Activated CD4-positive, alpha-beta memory T cell treated with anti-CD3 and anti-CD28 coated beads, Interleukin-2, amount 10 ng/mL, durations not matched to agents 7 days and 5 days (primary cell): ENCODE measurements around the gene MOB4. TPM values are rescaled to one million over a fixed set of nuclear protein-coding genes. Genes with fewer than 3 reads are reported as not detected.
"Not testable (repeated sequence)": the region's sequence is repeated elsewhere in the genome, so short reads cannot be mapped to it uniquely, and the experiment has no call there.

ENCODE experiments used
- CTCF ChIA-PET: fragments of 350-600 bp; sonication (Branson Sonifier 250); formaldehyde crosslinking; loops from one replicate; lab custom pipeline; 2021; ENCODE audit warnings: antibody characterized with exemption, inconsistent platforms; lab: Charles Lee
- POLR2A ChIA-PET: fragments of 350-600 bp; sonication (Branson Sonifier 250); formaldehyde crosslinking; loops from one replicate; lab custom pipeline; 2021; ENCODE audit warnings: antibody characterized with exemption; lab: Charles Lee
- DNase-seq: peaks from one replicate; pipeline ENCODE4 v3.0.0-alpha.2; 2020
- H3K27ac Mint-ChIP-seq: one replicate; pipeline ENCODE4 v1.8.0; 2021; ENCODE audit warnings: mild to moderate bottlenecking, mixed read lengths
- H3K27me3 Mint-ChIP-seq: one replicate; pipeline ENCODE4 v1.8.0; 2021; ENCODE audit warnings: mixed read lengths
- H3K36me3 Mint-ChIP-seq: one replicate; pipeline ENCODE4 v1.8.0; 2021; ENCODE audit warnings: low read depth, mixed read lengths
- H3K4me1 Mint-ChIP-seq: one replicate; pipeline ENCODE4 v1.8.0; 2021; ENCODE audit warnings: mixed read lengths
- H3K4me3 Mint-ChIP-seq: one replicate; pipeline ENCODE4 v1.8.0; 2021; ENCODE audit warnings: mild to moderate bottlenecking, mixed read lengths
- H3K9me3 Mint-ChIP-seq: one replicate; pipeline ENCODE4 v1.8.0; 2021; ENCODE audit warnings: mixed read lengths
- total RNA-seq, 2 experiments: library from RNA; stranded (reverse); gene quantifications; one replicate each; pipeline ENCODE4 v1.2.3, GENCODE V29; 2021

MOB4 gene
- total RNA-seq, 2 experiments from 2014 or later, result 23.5 to 24.8 TPM

- ChIA-PET CTCF (no interaction called here), POLR2A (no interaction called here)
Measured at GRCh38 chr2:197571627-197572271, 55.9 kb downstream of the MOB4 start.

GRCh38 chr2:197573608-197574007 is 57.7 kb downstream of the MOB4 start:
- CTCF ChIA-PET, result no interaction called here
- H3K27ac Mint-ChIP-seq, result no peak overlapping the region

More at GRCh38 chr2:197571627-197572271, 55.9 kb downstream of the MOB4 start:
- H3K36me3 Mint-ChIP-seq, result peaks cover 29% of the 10 kb centered on the region
- peaks cover 18% of the 10 kb centered on the region for H3K9me3 Mint-ChIP-seq
- H3K4me1 Mint-ChIP-seq, result no peaks in the 10 kb centered on the region
- H3K4me3 Mint-ChIP-seq, result no peak overlapping the region
- DNase-seq, result no peak
- no peaks in the 10 kb centered on the region for H3K27me3 Mint-ChIP-seq
- no peak overlapping the region for H3K27ac Mint-ChIP-seq

DNA sequence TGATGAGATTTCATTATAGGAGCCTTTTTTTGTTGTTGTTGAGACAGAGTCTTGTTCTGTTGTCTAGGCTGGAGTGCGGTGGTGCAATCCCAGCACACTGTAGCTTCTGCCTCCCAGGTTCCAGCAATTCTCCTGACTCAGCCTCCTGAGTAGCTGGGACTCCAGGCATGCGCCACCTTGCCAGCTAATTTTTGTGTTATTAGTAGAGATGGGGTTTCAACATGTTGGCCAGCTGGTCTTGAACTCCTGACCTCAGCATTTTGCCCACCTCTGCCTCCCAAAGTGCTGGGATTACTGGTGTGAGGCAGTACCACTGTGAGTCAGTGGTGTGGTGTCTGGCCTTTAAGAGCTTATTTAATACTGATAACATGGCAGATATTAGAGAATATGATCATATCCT is 60.1 kb downstream of the MOB4 start:
- Mint-ChIP-seq H3K27ac (no peak overlapping the region), H3K9me3 (peaks cover 18% of the 10 kb centered on the region), H3K27me3 (no peaks in the 10 kb centered on the region), H3K4me3 (no peak overlapping the region), H3K4me1 (no peaks in the 10 kb centered on the region), H3K36me3 (peaks cover 23% of the 10 kb centered on the region)
- ChIA-PET CTCF (interaction anchor here (1.7 kb wide), 1 partner anchor 130 kb away, joined by 3 read pairs; no protein-coding TSS in a partner anchor), POLR2A (interaction anchor here (1.4 kb wide), 1 partner anchor 130 kb away, joined by 4 read pairs; no protein-coding TSS in a partner anchor)
- no peak for DNase-seq

More at GRCh38 chr2:197573608-197574007, 57.7 kb downstream of the MOB4 start:
- Mint-ChIP-seq H3K36me3 (peaks cover 25% of the 10 kb centered on the region), H3K9me3 (peaks cover 18% of the 10 kb centered on the region), H3K27me3 (no peaks in the 10 kb centered on the region), H3K4me3 (no peak overlapping the region), H3K4me1 (no peaks in the 10 kb centered on the region)
- DNase-seq, result no peak
- POLR2A ChIA-PET, result no interaction called here

GRCh38 chr2:197576631-197577030 is 60.8 kb downstream of the MOB4 start:
- ChIA-PET POLR2A (interaction anchor here (1.3 to 1.4 kb wide), 2 partner anchors 60 to 130 kb away, joined by 3 to 4 read pairs; no protein-coding TSS in a partner anchor), CTCF (interaction anchor here (1.7 kb wide), 1 partner anchor 130 kb away, joined by 3 read pairs; no protein-coding TSS in a partner anchor)
- no peak for DNase-seq
- Mint-ChIP-seq H3K9me3 (peaks cover 18% of the 10 kb centered on the region), H3K36me3 (peaks cover 22% of the 10 kb centered on the region), H3K27ac (no peak overlapping the region), H3K4me1 (no peaks in the 10 kb centered on the region), H3K4me3 (no peak overlapping the region), H3K27me3 (no peaks in the 10 kb centered on the region)

DNA sequence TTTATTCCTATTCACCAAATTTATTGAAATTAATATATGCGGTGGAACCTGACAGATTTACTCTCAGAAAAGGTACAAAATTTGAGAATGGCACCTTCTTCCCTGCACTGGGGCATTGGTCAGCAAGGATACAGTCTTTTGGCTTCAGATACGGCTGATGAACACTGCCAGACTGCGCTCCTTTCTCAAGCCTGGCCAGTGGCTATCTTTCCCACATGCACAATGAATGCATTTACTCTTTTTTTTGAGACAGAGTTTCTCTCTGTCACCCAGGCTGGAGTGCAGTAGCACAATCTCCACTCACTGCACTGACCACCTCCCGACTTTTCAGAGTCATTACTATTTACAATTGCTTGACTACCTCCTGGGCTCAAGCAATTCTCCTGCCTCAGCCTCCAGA is 61.6 kb downstream of the MOB4 start:
- Mint-ChIP-seq H3K4me1 (no peaks in the 10 kb centered on the region), H3K27ac (no peak overlapping the region), H3K4me3 (no peak overlapping the region), H3K9me3 (peaks cover 12% of the 10 kb centered on the region), H3K27me3 (no peaks in the 10 kb centered on the region), H3K36me3 (peaks cover 14% of the 10 kb centered on the region)
- no peak for DNase-seq
- CTCF ChIA-PET, result no interaction called here
- POLR2A ChIA-PET, result interaction anchor here (1.3 kb wide), 1 partner anchor 61 kb away, joined by 3 read pairs; no protein-coding TSS in a partner anchor

- DNase-seq, H3K27ac Mint-ChIP-seq, H3K9me3 Mint-ChIP-seq, H3K27me3 Mint-ChIP-seq, H3K36me3 Mint-ChIP-seq, POLR2A ChIA-PET, H3K4me3 Mint-ChIP-seq, CTCF ChIA-PET, H3K4me1 Mint-ChIP-seq: not testable (repeated sequence)
Measured at GRCh38 chr2:197578294-197578693, 62.4 kb downstream of the MOB4 start.

DNA sequence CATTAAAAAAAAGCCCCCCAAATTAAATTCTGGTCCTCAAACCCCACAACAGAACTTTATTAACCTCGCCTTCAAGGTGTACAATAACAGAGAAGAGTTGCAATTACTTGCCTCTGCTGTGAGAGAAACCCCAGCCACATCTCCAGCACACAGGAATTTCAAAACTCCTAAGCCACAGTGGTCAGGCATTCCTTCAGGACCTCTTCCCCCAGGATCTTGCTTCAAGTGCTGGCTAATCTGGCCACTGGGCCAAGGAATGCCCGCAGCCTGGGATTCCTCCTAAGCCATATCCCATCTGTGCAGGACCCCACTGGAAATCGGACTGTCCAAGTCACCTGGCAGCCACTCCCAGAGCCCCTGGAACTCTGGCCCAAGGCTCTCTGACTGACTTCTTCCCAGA is 64.3 kb downstream of the MOB4 start:
- H3K4me1 Mint-ChIP-seq, POLR2A ChIA-PET, H3K27ac Mint-ChIP-seq, H3K27me3 Mint-ChIP-seq, H3K36me3 Mint-ChIP-seq, CTCF ChIA-PET, DNase-seq, H3K4me3 Mint-ChIP-seq, H3K9me3 Mint-ChIP-seq: not testable (repeated sequence)

- H3K9me3 Mint-ChIP-seq, H3K27me3 Mint-ChIP-seq, CTCF ChIA-PET, H3K4me3 Mint-ChIP-seq, DNase-seq, POLR2A ChIA-PET, H3K4me1 Mint-ChIP-seq, H3K27ac Mint-ChIP-seq, H3K36me3 Mint-ChIP-seq: not testable (repeated sequence)
Measured at GRCh38 chr2:197587255-197587654, 71.4 kb downstream of the MOB4 start.

DNA sequence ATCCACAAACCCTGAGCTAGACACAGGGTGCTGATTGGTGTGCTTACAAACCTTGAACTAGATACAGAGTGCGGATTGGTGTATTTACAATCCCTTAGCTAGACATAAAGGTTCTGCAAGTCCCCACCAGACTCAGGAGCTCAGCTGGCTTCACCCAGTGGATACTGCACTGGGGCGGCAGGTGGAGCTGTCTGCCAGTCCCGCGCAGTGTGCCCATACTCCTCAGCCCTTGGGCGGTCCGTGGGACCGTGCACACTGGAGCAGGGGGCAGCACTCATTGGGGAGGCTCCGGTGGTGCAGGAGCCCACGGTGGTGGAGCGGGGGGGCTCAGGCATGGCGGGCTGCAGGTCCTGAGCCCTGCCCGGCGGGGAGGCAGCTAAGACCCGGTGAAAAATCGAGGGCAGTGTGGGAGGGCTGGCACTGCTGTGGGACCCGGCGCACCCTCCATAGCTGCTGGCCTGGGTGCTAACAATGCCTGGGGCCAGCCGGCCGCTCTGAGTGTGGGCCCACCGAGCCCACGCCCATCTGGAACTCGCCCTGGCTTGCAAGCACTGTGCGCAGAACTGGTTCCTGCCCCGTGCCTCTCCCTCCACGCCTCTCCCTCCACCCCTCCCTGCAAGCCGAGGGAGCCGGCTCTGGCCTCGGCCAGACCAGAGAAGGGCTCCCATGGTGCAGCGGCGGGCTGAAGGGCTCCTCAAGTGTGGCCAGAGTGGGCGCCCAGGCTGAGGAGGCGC is 75.6 kb downstream of the MOB4 start:
- ChIA-PET POLR2A (no interaction called here), CTCF (no interaction called here)

GRCh38 chr2:197596766-197597165 is 80.9 kb downstream of the MOB4 start:
- POLR2A ChIA-PET, result no interaction called here
- no peaks in the 10 kb centered on the region for H3K9me3 Mint-ChIP-seq
- CTCF ChIA-PET, result no interaction called here
- no peak overlapping the region for H3K4me3 Mint-ChIP-seq
- no peaks in the 10 kb centered on the region for H3K4me1 Mint-ChIP-seq
- DNase-seq, result no peak
- no peaks in the 10 kb centered on the region for H3K36me3 Mint-ChIP-seq
- H3K27ac Mint-ChIP-seq, result no peak overlapping the region
- H3K27me3 Mint-ChIP-seq, result peaks cover 32% of the 10 kb centered on the region

More for the DNA sequence above, 75.6 kb downstream of the MOB4 start:
- no peaks in the 10 kb centered on the region for H3K9me3 Mint-ChIP-seq
- no peak overlapping the region for H3K4me3 Mint-ChIP-seq
- DNase-seq, result no peak
- H3K36me3 Mint-ChIP-seq, result no peaks in the 10 kb centered on the region
- H3K4me1 Mint-ChIP-seq, result no peaks in the 10 kb centered on the region
- H3K27ac Mint-ChIP-seq, result no peak overlapping the region
- H3K27me3 Mint-ChIP-seq, result peaks cover 15% of the 10 kb centered on the region

GRCh38 chr2:197597166-197597565 is 81.3 kb downstream of the MOB4 start:
- H3K9me3 Mint-ChIP-seq, result no peaks in the 10 kb centered on the region
- ChIA-PET CTCF (no interaction called here), POLR2A (no interaction called here)
- no peak overlapping the region for H3K4me3 Mint-ChIP-seq
- H3K27ac Mint-ChIP-seq, result no peak overlapping the region
- DNase-seq, result no peak
- no peaks in the 10 kb centered on the region for H3K4me1 Mint-ChIP-seq
- peaks cover 32% of the 10 kb centered on the region for H3K27me3 Mint-ChIP-seq
- H3K36me3 Mint-ChIP-seq, result no peaks in the 10 kb centered on the region

- Mint-ChIP-seq H3K27ac (no peak overlapping the region), H3K9me3 (no peaks in the 10 kb centered on the region), H3K4me3 (no peak overlapping the region), H3K27me3 (peaks cover 32% of the 10 kb centered on the region), H3K36me3 (no peaks in the 10 kb centered on the region), H3K4me1 (no peaks in the 10 kb centered on the region)
- ChIA-PET CTCF (no interaction called here), POLR2A (no interaction called here)
- DNase-seq, result no peak
Measured at GRCh38 chr2:197598450-197598849, 82.6 kb downstream of the MOB4 start.

- Mint-ChIP-seq H3K9me3 (no peaks in the 10 kb centered on the region), H3K4me3 (no peak overlapping the region), H3K27me3 (peaks cover 32% of the 10 kb centered on the region), H3K4me1 (no peaks in the 10 kb centered on the region), H3K36me3 (no peaks in the 10 kb centered on the region), H3K27ac (no peak overlapping the region)
- ChIA-PET CTCF (interaction anchor here (0.7 to 1.1 kb wide), 4 partner anchors 23 to 113 kb away, joined by 3 to 4 read pairs (median 3); partner anchors contain the start of genes HSPD1 and HSPE1), POLR2A (no interaction called here)
- peak; percentile 17 for DNase-seq
Measured at GRCh38 chr2:197599285-197599965, 83.6 kb downstream of the MOB4 start.
